Raji (cell line): ENCODE measurements around the gene PHLPP1.

ENCODE experiments used
- POLR2A ChIP-seq: IDR thresholded peaks from 2 replicates; pipeline ENCODE4 v1.6.1; 2011; ENCODE audit warnings: low read depth, low read length, control low read depth; ENCODE audit not compliant: insufficient read depth

The PHLPP1 gene

DNA sequence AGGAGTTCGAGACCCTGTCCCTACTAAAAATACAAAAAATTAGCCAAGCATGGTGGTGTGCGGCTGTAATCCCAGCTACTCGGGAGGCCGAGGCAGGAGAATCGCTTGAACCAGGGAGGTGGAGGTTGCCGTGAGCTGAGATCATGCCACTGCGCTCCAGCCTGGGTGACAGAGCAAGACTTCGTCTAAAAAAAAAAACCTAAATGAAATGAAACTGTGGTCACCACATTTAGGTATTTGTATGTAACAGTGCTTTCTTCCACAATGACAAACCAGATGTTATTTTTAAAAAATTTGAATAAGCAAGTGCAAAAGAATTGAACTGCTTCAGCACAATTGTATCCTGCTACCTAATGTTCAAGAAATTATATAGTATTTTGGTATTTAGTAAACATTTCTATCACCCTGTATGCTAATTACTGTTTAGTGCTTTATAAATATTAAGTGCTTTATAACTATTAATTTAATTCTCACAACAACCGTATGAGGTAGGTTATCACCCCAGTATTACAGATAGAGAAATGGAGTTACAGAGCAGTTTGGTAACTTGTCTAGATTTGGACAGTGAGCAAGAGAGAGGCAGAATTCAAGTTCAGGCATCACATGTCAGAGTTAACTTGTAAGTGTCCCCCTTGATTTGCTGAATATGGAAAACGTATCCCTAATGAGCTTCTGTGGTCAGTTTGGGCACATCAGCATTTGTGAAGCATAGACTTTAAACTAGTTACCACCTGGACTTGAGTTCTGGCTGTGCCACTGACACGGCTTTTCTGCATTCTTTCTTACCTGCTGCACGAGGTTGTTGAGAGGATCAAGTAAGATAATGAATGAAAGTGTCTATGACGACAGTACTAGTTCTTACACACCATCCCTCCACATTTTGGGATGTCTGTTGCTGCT, 14.4 kb downstream of the PHLPP1 start:
- TF ChIP-seq POLR2A: no peak

DNA sequence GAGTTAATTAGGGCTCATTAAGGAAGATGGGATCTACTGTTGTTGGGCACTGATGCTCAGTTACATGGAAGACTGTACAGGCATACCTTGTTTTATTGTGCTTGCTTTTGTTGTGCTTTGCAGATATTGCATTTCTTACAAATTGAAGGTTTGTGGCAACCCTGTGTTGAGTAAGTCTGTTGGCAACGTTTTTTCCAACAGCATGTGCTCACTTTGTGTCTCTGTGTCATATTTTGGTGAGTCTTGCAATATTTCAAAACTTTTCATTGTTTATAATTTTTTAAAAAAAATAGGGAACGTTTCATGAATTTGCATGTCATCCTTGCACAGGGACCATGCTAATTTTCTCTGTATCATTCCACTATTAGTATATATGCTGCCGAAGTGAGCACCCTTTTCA, 15.6 kb downstream of the PHLPP1 start:
- no peak for TF ChIP-seq POLR2A

DNA sequence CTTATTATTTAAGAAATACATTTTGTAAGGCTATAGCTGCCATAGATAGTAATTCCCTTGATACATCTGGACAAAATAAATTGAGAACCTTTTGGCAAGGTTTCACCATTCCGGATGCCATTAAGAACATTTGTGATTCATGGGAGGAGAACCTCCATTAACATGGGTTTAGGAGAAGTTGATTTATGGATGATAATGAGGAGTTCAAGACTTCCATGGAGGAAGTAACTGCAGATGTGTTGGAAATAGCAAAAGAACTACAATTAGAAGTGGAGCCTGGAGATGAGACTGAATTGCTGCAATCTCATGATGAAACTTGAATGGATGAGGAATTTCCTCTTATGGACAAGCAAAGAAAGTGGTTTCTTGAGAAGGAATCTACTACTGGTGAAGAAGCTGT, 17.3 kb downstream of the PHLPP1 start:
- no peak for TF ChIP-seq POLR2A

DNA sequence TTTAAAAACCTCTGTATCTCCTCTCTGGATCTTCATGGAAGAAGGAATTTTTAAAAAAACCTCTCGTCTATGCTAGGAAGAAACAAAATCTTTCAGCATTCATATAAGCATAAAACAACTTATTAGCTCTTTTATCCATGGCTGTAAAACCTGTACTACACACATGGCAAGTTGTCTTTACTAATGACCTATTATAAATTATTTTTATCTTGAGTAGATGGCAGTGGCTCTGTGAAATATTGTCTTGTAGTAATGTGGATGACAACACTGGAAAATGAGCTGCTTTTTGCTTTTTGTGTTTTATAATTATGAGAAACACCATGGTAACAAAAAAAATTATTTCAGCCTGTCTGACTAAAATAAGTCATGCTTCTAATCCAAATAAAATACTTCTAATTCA, 18.9 kb downstream of the PHLPP1 start:
- TF ChIP-seq POLR2A: no peak

DNA sequence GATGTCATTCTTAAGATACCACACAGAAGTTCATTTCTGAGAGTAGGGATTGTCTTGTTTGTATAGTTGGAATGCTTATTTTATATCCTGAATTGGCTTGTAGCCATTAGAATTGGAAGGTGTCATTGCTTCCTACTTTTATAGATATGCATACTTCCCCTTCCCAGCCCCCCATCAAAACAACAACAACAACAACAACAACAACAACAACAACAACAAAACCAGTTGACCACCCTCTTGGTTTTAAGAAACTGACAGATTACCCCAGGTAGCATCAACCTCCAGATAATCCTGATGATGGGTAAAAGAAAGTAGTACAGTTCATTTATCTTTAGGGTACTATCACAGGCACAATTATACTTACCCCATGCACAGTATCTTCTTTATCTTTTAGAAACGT, 20.0 kb downstream of the PHLPP1 start:
- no peak for TF ChIP-seq POLR2A

DNA sequence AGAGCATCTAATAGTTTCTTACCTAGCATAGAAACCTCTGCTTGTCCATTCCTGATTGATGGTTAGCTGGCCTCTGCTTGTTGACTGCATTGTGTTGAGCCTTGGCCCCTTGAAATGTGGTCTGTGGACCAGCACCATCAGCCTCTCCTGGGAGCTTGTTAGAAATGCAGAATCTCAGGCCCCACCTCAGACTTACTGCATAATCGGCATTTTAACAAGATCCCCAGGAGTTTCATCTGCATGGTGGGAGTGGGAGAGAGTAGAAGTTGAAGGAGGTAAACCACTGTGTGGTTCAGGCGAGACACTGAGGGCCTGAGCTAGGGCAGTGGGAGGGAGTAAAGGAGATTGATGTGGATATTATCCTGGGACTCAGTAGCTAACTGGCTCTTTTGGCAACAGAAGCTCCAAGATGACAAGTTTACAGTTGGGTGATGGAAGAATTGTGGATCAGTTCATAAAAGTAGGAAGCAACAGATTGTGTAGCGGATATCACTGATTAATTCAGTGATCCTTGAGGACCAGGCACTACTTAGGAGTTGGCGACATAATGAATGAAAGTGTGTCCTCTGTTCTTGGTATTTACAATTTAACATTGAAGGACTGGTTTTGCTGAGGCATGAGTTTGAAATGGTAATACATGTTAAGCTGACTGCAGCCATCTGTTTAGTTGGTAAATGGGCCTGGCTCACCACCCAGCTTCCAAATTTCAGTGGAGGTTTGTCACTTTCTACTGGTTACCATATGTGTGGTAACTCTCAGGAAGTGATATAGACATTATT, 20.9 kb downstream of the PHLPP1 start:
- no peak for TF ChIP-seq POLR2A

DNA sequence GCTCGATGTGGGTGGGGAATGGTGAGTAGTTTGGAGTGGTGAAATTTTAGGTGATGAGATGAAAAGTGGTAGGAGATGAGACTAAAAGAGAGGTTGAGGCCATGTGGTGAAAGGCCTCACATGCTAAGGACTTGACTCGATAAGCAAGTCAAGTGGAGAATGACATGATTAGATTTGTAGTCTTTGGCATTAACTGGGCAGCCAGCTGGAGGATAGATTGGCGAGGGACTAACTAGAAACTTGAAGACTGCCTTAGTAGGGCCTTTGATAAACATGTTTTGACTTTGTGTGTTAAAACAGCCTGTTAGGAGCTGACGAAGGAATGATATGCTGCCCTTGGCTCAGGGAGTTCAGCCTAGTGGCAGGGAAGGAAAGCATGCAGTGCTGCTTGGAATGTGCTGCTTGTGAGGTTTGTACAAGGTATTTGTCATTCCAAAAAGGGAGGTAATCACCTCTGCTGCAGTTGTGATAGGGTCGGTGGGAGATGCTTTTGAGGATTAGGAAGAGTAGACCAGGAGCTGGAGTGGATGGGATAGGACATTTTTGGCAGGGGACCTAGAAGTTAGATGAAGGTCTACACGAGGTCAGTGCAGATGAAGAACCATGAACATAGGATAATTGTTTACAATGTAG, 22.0 kb downstream of the PHLPP1 start:
- TF ChIP-seq POLR2A: no peak

DNA sequence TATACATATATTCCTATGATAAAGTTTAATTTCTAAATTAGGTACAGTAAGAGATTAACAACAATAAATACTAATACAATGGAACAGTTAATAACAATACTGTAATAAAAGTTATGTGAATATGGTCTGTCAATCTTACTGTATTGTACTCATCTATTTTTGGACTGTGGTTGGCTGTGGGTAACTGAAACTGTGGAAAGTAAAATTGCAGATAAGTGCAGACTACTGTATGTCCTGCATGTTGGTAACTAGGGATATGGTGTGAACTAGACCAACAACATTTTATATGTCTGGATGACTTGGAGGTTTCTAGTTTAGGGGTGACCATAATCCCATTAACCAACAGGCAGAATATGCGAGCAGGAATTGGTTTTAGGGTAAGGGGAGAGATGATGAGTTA, 23.3 kb downstream of the PHLPP1 start:
- no peak for TF ChIP-seq POLR2A

DNA sequence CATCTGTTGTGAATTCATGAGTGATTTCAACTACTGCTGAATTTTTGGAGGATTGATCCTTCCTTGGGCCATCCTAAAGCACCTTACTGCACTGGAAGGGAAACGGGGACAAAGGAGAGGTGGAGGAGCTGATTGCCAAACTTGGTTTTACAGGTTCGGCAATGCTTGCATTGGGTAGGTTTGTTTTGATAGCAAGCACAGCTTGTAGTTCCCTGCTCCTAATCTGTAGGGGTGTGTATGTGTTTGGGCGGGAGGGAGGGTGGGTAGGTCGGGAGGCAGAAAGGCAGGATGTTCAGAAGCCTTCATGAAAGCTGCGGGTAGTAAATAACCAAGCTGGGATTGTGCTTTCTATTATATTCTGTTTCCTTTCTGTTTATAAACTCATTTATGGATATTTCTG, 24.6 kb downstream of the PHLPP1 start:
- TF ChIP-seq POLR2A: no peak

DNA sequence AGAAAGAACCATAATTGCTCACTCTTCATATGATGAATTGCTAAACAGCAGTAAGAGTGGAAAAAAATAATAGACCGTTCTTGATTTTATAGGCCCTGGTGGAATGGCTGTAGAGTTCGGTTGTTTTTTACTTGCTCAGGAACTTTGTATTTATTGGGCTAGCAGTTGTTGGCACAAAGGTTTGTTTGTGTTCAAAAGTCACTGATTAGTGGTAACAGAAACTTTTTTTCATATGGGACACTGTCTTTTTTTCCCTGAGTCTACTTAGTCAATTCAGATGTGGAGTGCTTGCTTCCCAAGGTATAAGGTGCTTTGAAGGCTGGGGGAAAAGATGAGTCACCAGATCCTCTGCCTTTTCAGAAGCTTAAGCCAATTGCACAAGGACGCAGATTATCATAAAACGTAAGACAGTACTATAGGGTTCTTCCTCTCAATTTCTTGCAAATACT, 25.8 kb downstream of the PHLPP1 start:
- TF ChIP-seq POLR2A: no peak

DNA sequence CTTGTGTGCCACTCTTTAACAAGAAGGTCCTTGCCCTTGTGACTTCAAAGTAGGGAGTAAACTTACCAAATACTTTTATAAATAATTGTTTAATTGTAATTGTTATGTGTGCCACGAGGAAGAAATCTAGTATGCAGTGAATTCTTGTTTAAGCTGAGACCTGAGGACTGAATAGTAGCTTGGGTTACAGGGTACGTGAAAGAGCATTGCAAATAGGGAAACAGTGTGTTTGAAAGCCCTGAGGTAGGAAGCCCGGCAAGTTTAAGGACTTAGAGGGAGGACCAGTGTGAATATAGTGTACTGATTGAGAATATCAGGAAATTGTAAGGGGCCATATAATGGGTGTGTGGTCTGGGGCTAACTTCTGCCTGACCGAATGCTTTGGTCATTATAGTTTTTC, 26.2 kb downstream of the PHLPP1 start:
- TF ChIP-seq POLR2A: no peak

DNA sequence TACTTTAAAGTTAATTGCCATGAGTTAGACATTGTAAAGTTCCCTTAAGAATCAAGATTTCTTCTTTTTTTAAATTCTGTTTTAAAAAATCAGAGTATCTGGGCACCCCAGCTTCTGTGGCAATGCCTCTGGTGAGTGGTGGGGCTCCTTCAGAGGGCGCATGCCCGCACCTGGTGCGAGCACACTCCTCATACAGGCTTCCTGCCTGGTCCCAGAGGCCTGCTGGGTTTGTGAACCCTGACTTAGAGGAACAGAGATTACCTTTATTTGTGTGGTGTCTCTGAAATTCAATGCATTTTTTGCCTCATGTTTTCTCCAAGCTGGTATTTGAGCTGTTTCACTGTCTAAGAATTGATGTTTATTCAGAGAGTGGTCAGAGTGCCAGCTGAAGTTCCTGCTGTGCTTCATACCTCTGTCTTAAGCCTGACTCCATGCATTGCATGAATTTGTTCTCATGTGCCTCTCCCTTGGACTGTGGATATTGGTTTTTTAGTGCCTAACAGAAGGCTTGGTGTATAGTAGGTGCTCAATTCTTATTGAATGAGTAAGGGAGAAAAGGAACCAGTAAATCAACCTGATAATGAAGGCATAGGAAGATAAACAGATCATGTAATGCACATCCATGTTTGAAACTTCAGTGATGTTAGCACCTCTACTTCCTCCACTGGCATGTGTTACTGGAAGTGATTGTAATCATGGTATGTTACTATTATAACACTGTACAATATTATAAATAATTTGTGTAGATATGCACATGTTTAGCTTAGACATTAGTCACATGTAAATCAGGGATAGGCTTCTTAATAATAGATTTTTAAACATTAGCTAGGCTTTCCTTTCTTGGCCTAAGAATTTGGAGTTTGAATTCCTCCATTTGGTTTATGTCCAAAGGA, 29.0 kb downstream of the PHLPP1 start:
- no peak for TF ChIP-seq POLR2A

DNA sequence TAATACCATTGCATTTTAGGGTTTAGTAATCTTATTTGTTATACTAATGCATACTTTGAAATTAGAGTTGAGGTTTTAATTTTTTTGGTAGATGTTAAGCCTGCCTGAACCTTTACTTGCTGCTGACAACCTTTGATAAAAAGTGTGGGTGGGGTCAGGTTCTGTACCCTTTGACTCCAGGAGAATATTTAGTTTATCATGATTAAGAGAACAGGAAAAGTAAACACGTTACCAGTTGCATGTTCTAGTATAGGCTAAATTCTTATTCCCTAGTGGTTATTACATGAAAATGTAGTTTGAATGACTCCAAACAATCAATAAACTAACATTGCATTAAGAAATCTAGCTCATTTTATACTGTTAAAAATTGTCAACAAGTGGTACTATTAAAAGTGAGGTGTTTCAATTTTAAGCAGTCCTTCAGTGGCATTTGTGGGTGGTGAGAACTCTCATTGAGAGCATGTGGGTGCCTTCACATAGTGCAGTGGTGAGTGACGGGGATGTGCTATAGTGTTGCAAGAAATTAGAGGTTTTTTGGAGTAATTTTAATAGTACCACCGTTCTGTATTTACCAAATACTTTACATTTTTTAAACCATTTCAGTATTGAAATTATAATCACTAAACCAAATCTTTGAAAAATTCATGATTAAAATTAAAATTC, 29.9 kb downstream of the PHLPP1 start:
- TF ChIP-seq POLR2A: no peak

DNA sequence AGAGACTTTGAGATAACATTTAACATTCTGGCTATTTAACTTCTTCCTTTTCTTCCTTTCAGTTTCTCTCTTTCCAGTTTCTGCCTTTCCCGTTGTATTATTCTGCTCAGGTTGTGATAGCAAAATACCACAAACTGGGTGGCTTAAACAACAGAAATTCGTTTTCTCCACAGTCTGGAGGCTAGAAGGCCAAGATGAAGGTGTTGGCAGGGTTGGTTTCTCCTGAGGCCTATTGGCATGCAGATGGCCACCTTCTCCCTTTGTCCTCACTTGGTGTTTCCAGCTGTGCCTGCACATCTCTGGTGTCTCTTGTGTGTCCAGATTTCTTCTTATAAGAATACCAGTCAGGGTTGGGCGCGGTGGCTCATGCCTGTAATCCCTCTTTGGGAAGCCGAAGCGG, 34.0 kb downstream of the PHLPP1 start:
- no peak for TF ChIP-seq POLR2A
